ENCODE measurements around the gene CTCF. TPM values are rescaled to one million over a fixed set of nuclear protein-coding genes. Genes with fewer than 3 reads are reported as not detected.

Gene CTCF
- total and polyA plus RNA-seq, 10 of the 15 experiments (the other 5 are each of a cell fraction or from before 2014, with no cell fraction given), result 9.1 to 55.0 (median 41.8) TPM

GRCh38 chr16:67543036-67543435 is 19.3 kb upstream of the CTCF start:
- H3K27me3 ChIP-seq (replicated peaks in 1 of 2; ENCODE audit: control insufficient read depth in 2 of 2, insufficient read depth in 2 of 2, low read length in 1 of 2), result no peaks in the 10 kb centered on the region
- H3K79me2 ChIP-seq (ENCODE audit: control insufficient read depth, insufficient read depth, low read length), result no peaks in the 10 kb centered on the region
- in situ Hi-C loops (cut with MboI), result no loop called here
- CTCF ChIA-PET, result interaction anchor here (2.3 to 5.9 kb wide), 3 partner anchors 12 to 100 kb away, joined by 10 to 138 read pairs (median 12); partner anchors contain the start of gene CARMIL2
- no peak overlapping the region for H3K27ac ChIP-seq (ENCODE audit: control insufficient read depth, insufficient read depth)
- no TSS peak for BruUV-seq (replicated peaks)
- no peak overlapping the region for H2AFZ ChIP-seq (ENCODE audit: control insufficient read depth, low read depth, low read length)
- H3K36me3 ChIP-seq (ENCODE audit: control insufficient read depth in 2 of 2, insufficient read depth in 2 of 2, low read length in 1 of 2), result peaks cover 6 to 13% of the 10 kb centered on the region in 2 experiments; a peak in 3 of 4 replicates
- H3K9ac ChIP-seq (ENCODE audit: control insufficient read depth, insufficient read depth, low read length), result no peak overlapping the region
- ATAC-seq (no peak), DNase-seq (ENCODE audit: low read depth, low spot score) (no peak), FAIRE-seq (no peak)
- SMC1A ChIA-PET (ENCODE audit: uncharacterized antibody, unreplicated experiment), result interaction anchor here (6.2 kb wide), 1 partner anchor 100 kb away, joined by 86 read pairs; the partner anchor contains the start of gene CARMIL2
- H4K20me1 ChIP-seq (ENCODE audit: control insufficient read depth, insufficient read depth), result peaks cover 4% of the 10 kb centered on the region; the same call in 1 of the 2 replicates
- H3K4me2 ChIP-seq (ENCODE audit: control insufficient read depth, insufficient read depth), result no peak overlapping the region
- no peaks in the 10 kb centered on the region for H3K9me3 ChIP-seq (replicated peaks; ENCODE audit: control insufficient read depth, insufficient read depth, low read length)
- intact Hi-C loops (cut with micrococcal nuclease; ENCODE audit: unreplicated experiment), result no loop called here
- POLR2A ChIA-PET, result interaction anchor here (1.1 kb wide), 2 partner anchors 10 to 116 kb away, joined by 3 read pairs; no protein-coding TSS in a partner anchor
- RAD21 ChIA-PET (ENCODE audit: unreplicated experiment), result interaction anchor here (5.8 kb wide), 1 partner anchor 101 kb away, joined by 102 read pairs; the partner anchor contains the start of gene CARMIL2
- 98% methylated on average over 8 of the region's 8 CpGs for WGBS (ENCODE audit: insufficient coverage, insufficient replicate concordance, low lambda C conversion rate, missing lambda C conversion rate)
- H3K4me3 ChIP-seq, result no peak overlapping the region
- peaks cover 15% of the 10 kb centered on the region for H3K4me1 ChIP-seq (ENCODE audit: control insufficient read depth, insufficient read depth, low read length)
- no peak for TF ChIP-seq WRNIP1 (IDR thresholded peaks at IDR 0.05; ENCODE audit: borderline replicate concordance, low read depth, low read length)
- TF ChIP-seq NFIC (IDR thresholded peaks at IDR 0.05; ENCODE audit: low read depth, low read length), result no peak
- no peak for TF ChIP-seq MEF2A (IDR thresholded peaks at IDR 0.05; ENCODE audit: insufficient read depth, low read depth, low read length)
- TF ChIP-seq KLF5 (IDR thresholded peaks at IDR 0.05; ENCODE audit: partially characterized antibody), result no peak
- TF ChIP-seq, protein P1, sequence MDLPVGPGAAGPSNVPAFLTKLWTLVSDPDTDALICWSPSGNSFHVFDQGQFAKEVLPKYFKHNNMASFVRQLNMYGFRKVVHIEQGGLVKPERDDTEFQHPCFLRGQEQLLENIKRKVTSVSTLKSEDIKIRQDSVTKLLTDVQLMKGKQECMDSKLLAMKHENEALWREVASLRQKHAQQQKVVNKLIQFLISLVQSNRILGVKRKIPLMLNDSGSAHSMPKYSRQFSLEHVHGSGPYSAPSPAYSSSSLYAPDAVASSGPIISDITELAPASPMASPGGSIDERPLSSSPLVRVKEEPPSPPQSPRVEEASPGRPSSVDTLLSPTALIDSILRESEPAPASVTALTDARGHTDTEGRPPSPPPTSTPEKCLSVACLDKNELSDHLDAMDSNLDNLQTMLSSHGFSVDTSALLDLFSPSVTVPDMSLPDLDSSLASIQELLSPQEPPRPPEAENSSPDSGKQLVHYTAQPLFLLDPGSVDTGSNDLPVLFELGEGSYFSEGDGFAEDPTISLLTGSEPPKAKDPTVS (IDR thresholded peaks at IDR 0.05; ENCODE audit: low read depth, low read length), result no peak
- no peak for TF ChIP-seq JUNB (IDR thresholded peaks at IDR 0.05)
- no peak for TF ChIP-seq CEBPB (IDR thresholded peaks at IDR 0.05; ENCODE audit: borderline replicate concordance in 1 of 2, low read depth in 2 of 2, low read length in 2 of 2)
- no peak for TF ChIP-seq ZZZ3 (IDR thresholded peaks at IDR 0.05; ENCODE audit: control insufficient read depth, insufficient read length, low read depth)
- TF ChIP-seq, protein P2, sequence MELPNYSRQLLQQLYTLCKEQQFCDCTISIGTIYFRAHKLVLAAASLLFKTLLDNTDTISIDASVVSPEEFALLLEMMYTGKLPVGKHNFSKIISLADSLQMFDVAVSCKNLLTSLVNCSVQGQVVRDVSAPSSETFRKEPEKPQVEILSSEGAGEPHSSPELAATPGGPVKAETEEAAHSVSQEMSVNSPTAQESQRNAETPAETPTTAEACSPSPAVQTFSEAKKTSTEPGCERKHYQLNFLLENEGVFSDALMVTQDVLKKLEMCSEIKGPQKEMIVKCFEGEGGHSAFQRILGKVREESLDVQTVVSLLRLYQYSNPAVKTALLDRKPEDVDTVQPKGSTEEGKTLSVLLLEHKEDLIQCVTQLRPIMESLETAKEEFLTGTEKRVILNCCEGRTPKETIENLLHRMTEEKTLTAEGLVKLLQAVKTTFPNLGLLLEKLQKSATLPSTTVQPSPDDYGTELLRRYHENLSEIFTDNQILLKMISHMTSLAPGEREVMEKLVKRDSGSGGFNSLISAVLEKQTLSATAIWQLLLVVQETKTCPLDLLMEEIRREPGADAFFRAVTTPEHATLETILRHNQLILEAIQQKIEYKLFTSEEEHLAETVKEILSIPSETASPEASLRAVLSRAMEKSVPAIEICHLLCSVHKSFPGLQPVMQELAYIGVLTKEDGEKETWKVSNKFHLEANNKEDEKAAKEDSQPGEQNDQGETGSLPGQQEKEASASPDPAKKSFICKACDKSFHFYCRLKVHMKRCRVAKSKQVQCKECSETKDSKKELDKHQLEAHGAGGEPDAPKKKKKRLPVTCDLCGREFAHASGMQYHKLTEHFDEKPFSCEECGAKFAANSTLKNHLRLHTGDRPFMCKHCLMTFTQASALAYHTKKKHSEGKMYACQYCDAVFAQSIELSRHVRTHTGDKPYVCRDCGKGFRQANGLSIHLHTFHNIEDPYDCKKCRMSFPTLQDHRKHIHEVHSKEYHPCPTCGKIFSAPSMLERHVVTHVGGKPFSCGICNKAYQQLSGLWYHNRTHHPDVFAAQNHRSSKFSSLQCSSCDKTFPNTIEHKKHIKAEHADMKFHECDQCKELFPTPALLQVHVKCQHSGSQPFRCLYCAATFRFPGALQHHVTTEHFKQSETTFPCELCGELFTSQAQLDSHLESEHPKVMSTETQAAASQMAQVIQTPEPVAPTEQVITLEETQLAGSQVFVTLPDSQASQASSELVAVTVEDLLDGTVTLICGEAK (IDR thresholded peaks at IDR 0.05; ENCODE audit: borderline replicate concordance), result no peak
- TF ChIP-seq NFXL1 (IDR thresholded peaks at IDR 0.05; ENCODE audit: borderline replicate concordance), result no peak
- TF ChIP-seq ZNF687 (IDR thresholded peaks at IDR 0.05), result no peak
- TF ChIP-seq RB1 (IDR thresholded peaks at IDR 0.05; ENCODE audit: borderline replicate concordance), result no peak
- no peak for TF ChIP-seq RCOR1 (conservative IDR thresholded peaks at IDR 0.05; ENCODE audit: low read depth, low read length)
